Colonic mucosa (tissue), 4 donors: ENCODE results near the gene CENPN. TPM values are rescaled to one million over a fixed set of nuclear protein-coding genes. Genes with fewer than 3 reads are reported as not detected.

Experiments used
- DNase-seq: peaks from one replicate; pipeline ENCODE4 v3.0.0-alpha.2; 2020
- H3K27ac ChIP-seq: fragments of 200-600 bp; one replicate; pipeline ENCODE4 v1.8.0; 2021
- H3K27me3 ChIP-seq: fragments of 200-600 bp; one replicate; pipeline ENCODE4 v1.8.0; 2021
- H3K36me3 ChIP-seq: fragments of 200-600 bp; one replicate; pipeline ENCODE4 v1.8.0; 2021
- H3K4me1 ChIP-seq: fragments of 200-600 bp; one replicate; pipeline ENCODE4 v1.8.0; 2021; ENCODE audit warnings: mild to moderate bottlenecking
- H3K4me3 ChIP-seq: fragments of 200-600 bp; one replicate; pipeline ENCODE4 v1.8.0; 2021
- H3K9ac ChIP-seq, 2 donors: one replicate each; pipeline ENCODE4 v1.7.0; 2013; ENCODE audit warnings: control low read depth in 2 of 2, low read depth in 2 of 2, low read length in 2 of 2
- H3K9me3 ChIP-seq: fragments of 200-600 bp; one replicate; pipeline ENCODE4 v1.8.0; 2021
- CTCF ChIP-seq: fragments of 200-600 bp; IDR thresholded peaks from one replicate; pipeline ENCODE4 v1.8.0; 2022; ENCODE audit warnings: antibody characterized with exemption, mild to moderate bottlenecking
- intact Hi-C: fragments of 100-400 bp; cut with DNase I; formaldehyde crosslinking; loops from one replicate; pipeline ENCODE4 v1.14.1; 2022
- total RNA-seq, 2 donors: library from RNA; stranded (reverse); fragmentation: NEBNext Ultra II Directional in 1 of 2; extraction: Animal tissue kit (Norgen Biotek cat#: 25700) in 1 of 2; gene quantifications; one replicate each; pipeline ENCODE4 v1.2.1, GENCODE V29; 2021
- donor health status: healthy.
- donor health status: DM: no; HTN: no; CAD: no.
- donor health status: DM: no; HTN: no; CAD: no.

The CENPN gene
- 10 to 100 TPM in 1 of 2 donors, 1 to 10 TPM in 1; 9.3 to 28.7 TPM for total RNA-seq

- TF ChIP-seq CTCF = no peak
- H3K4me3 ChIP-seq = peak within 1 kb of the TSS; percentile 79
- intact Hi-C loops = no loop called here
These were observed at the start of gene CENPN, which contains the start of gene CMC2 for GRCh38 chr16:81006813-81007695. Gene CENPN (plus strand): TSS chr16:81007214. CDS start chr16:81011940, 4,726 bp downstream. Gene CMC2 (minus strand): TSS chr16:81006885. CDS start chr16:80997394, 9,491 bp downstream.

GRCh38 chr16:80958284-80958683 is 48.7 kb upstream of the CENPN start:
- no peak for TF ChIP-seq CTCF
- H3K4me1 ChIP-seq = no peaks in the 10 kb centered on the region

More at GRCh38 chr16:81006813-81007695, at the start of gene CENPN, which contains the start of gene CMC2:
- peak within 1 kb of the TSS; percentile 95 to 96 for H3K9ac ChIP-seq
- H3K36me3 ChIP-seq = no peaks in the 10 kb centered on the region
- H3K4me1 ChIP-seq = peaks cover 5% of the 10 kb centered on the region
- H3K9me3 ChIP-seq = no peaks in the 10 kb centered on the region
- DNase-seq = peak; percentile 98
- H3K27me3 ChIP-seq = no peaks in the 10 kb centered on the region
- peak within 1 kb of the TSS; percentile 92 for H3K27ac ChIP-seq

GRCh38 chr16:80962879-80963278 is 44.1 kb upstream of the CENPN start:
- H3K27ac ChIP-seq = no peak overlapping the region
- H3K4me1 ChIP-seq = no peaks in the 10 kb centered on the region
- no peaks in the 10 kb centered on the region for H3K27me3 ChIP-seq
- no peak overlapping the region for H3K4me3 ChIP-seq
- TF ChIP-seq CTCF = no peak
- intact Hi-C loops = no loop called here
- H3K9ac ChIP-seq = no peak overlapping the region
- no peaks in the 10 kb centered on the region for H3K9me3 ChIP-seq
- no peaks in the 10 kb centered on the region for H3K36me3 ChIP-seq
- no peak for DNase-seq

More at GRCh38 chr16:80958284-80958683, 48.7 kb upstream of the CENPN start:
- intact Hi-C loops = no loop called here
- no peak for DNase-seq
- H3K9ac ChIP-seq = no peak overlapping the region
- H3K27ac ChIP-seq = no peak overlapping the region
- no peaks in the 10 kb centered on the region for H3K36me3 ChIP-seq
- H3K9me3 ChIP-seq = no peaks in the 10 kb centered on the region
- H3K4me3 ChIP-seq = no peak overlapping the region
- H3K27me3 ChIP-seq = no peaks in the 10 kb centered on the region

GRCh38 chr16:80964351-80964750 is 42.7 kb upstream of the CENPN start:
- H3K27me3 ChIP-seq = no peaks in the 10 kb centered on the region
- no peak for TF ChIP-seq CTCF
- DNase-seq = no peak
- H3K4me1 ChIP-seq = no peaks in the 10 kb centered on the region
- intact Hi-C loops = no loop called here
- H3K9me3 ChIP-seq = no peaks in the 10 kb centered on the region
- H3K9ac ChIP-seq = no peak overlapping the region
- no peak overlapping the region for H3K27ac ChIP-seq
- H3K36me3 ChIP-seq = no peaks in the 10 kb centered on the region
- no peak overlapping the region for H3K4me3 ChIP-seq

GRCh38 chr16:80966617-80967016 is 40.4 kb upstream of the CENPN start:
- no peaks in the 10 kb centered on the region for H3K4me1 ChIP-seq
- no peak overlapping the region for H3K9ac ChIP-seq
- no peak for DNase-seq
- no peaks in the 10 kb centered on the region for H3K36me3 ChIP-seq
- H3K27ac ChIP-seq = no peak overlapping the region
- H3K4me3 ChIP-seq = no peak overlapping the region
- TF ChIP-seq CTCF = no peak
- intact Hi-C loops = no loop called here
- no peaks in the 10 kb centered on the region for H3K9me3 ChIP-seq
- H3K27me3 ChIP-seq = no peaks in the 10 kb centered on the region
